ENCODE data around the gene ABHD16B. TPM values are rescaled to one million over a fixed set of nuclear protein-coding genes. Genes with fewer than 3 reads are reported as not detected.
"Not testable (repeated sequence)": the region's sequence is repeated elsewhere in the genome, so short reads cannot be mapped to it uniquely, and the experiment has no call there.

ABHD16B gene
- polyA plus RNA-seq, 1 experiment: not detected

- Histone ChIP-seq H3K27me3 (ENCODE audit: control insufficient read depth, insufficient read depth, low read length) (peaks cover 2% of the 10 kb centered on the region), H3K27ac (ENCODE audit: low read depth, low read length) (no peak overlapping the region), H3K4me3 (ENCODE audit: low read depth, low read length) (no peak overlapping the region), H3K9me3 (ENCODE audit: control insufficient read depth, insufficient read depth, low read length) (no peaks in the 10 kb centered on the region; the same call in 1 of the 2 replicates)
- ChIA-PET CTCF (interaction anchor here (0.6 to 1.5 kb wide), 3 partner anchors 10 to 75 kb away, joined by 3 to 4 read pairs (median 3); no protein-coding TSS in a partner anchor), POLR2A (interaction anchor here (0.9 to 1.4 kb wide), 2 partner anchors 18 to 108 kb away, joined by 3 read pairs; no protein-coding TSS in a partner anchor)
- no peak for DNase-seq (ENCODE audit: low read depth, low spot score)
- TF ChIP-seq CTCF (IDR thresholded peaks at IDR 0.05; ENCODE audit: low read depth, low read length): no peak
Measured at GRCh38 chr20:63848003-63848911, 13.0 kb upstream of the ABHD16B start.

GRCh38 chr20:63850689-63851547 is 10.4 kb upstream of the ABHD16B start:
- no peak overlapping the region for H3K27ac ChIP-seq (ENCODE audit: low read depth, low read length)
- no peaks in the 10 kb centered on the region; the same call in 1 of the 2 replicates for H3K9me3 ChIP-seq (ENCODE audit: control insufficient read depth, insufficient read depth, low read length)
- TF ChIP-seq CTCF (IDR thresholded peaks at IDR 0.05; ENCODE audit: low read depth, low read length): no peak
- CTCF ChIA-PET: interaction anchor here (0.6 kb wide), 1 partner anchor 251 kb away, joined by 7 read pairs; no protein-coding TSS in a partner anchor
- no peak overlapping the region for H3K4me3 ChIP-seq (ENCODE audit: low read depth, low read length)
- no peaks in the 10 kb centered on the region for H3K27me3 ChIP-seq (ENCODE audit: control insufficient read depth, insufficient read depth, low read length)
- POLR2A ChIA-PET: no interaction called here
- no peak for DNase-seq (ENCODE audit: low read depth, low spot score)

GRCh38 chr20:63851548-63851943 is 9.8 kb upstream of the ABHD16B start:
- H3K4me3 ChIP-seq (ENCODE audit: low read depth, low read length); H3K27me3 ChIP-seq (ENCODE audit: control insufficient read depth, insufficient read depth, low read length); H3K27ac ChIP-seq (ENCODE audit: low read depth, low read length); H3K9me3 ChIP-seq (ENCODE audit: control insufficient read depth, insufficient read depth, low read length); POLR2A ChIA-PET; DNase-seq (ENCODE audit: low read depth, low spot score): not testable (repeated sequence)
- CTCF ChIA-PET: interaction anchor here (0.6 kb wide), 1 partner anchor 252 kb away, joined by 7 read pairs; no protein-coding TSS in a partner anchor

GRCh38 chr20:63853733-63854068 is 7.6 kb upstream of the ABHD16B start:
- CTCF ChIA-PET; H3K27ac ChIP-seq (ENCODE audit: low read depth, low read length); H3K4me3 ChIP-seq (ENCODE audit: low read depth, low read length); H3K27me3 ChIP-seq (ENCODE audit: control insufficient read depth, insufficient read depth, low read length); DNase-seq (ENCODE audit: low read depth, low spot score); H3K9me3 ChIP-seq (ENCODE audit: control insufficient read depth, insufficient read depth, low read length); POLR2A ChIA-PET: not testable (repeated sequence)

- POLR2A ChIA-PET: interaction anchor here (1.8 kb wide), 1 partner anchor 11 kb away, joined by 15 read pairs; the partner anchor contains the start of gene TPD52L2
- Histone ChIP-seq H3K27me3 (ENCODE audit: control insufficient read depth, insufficient read depth, low read length) (no peaks in the 10 kb centered on the region), H3K4me3 (ENCODE audit: low read depth, low read length) (no peak overlapping the region), H3K9me3 (ENCODE audit: control insufficient read depth, insufficient read depth, low read length) (no peaks in the 10 kb centered on the region; the same call in 1 of the 2 replicates), H3K27ac (ENCODE audit: low read depth, low read length) (no peak overlapping the region)
- CTCF ChIA-PET: interaction anchor here (1.6 kb wide), 1 partner anchor 10 kb away, joined by 4 read pairs; no protein-coding TSS in a partner anchor
- DNase-seq (ENCODE audit: low read depth, low spot score): no peak
- TF ChIP-seq CTCF (IDR thresholded peaks at IDR 0.05; ENCODE audit: low read depth, low read length): no peak
Measured at GRCh38 chr20:63854069-63854765, 7.1 kb upstream of the ABHD16B start.

Data from AG04450 (cell line).